GM18526 (cell line): Measurements from ENCODE around the gene PDLIM7.

Experiments used
- POLR2A ChIP-seq: IDR thresholded peaks from 3 replicates; pipeline ENCODE4 v1.6.1; 2011; ENCODE audit not compliant: insufficient read length; ENCODE audit errors: extremely low read depth

PDLIM7 gene, protein sequence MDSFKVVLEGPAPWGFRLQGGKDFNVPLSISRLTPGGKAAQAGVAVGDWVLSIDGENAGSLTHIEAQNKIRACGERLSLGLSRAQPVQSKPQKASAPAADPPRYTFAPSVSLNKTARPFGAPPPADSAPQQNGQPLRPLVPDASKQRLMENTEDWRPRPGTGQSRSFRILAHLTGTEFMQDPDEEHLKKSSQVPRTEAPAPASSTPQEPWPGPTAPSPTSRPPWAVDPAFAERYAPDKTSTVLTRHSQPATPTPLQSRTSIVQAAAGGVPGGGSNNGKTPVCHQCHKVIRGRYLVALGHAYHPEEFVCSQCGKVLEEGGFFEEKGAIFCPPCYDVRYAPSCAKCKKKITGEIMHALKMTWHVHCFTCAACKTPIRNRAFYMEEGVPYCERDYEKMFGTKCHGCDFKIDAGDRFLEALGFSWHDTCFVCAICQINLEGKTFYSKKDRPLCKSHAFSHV

DNA sequence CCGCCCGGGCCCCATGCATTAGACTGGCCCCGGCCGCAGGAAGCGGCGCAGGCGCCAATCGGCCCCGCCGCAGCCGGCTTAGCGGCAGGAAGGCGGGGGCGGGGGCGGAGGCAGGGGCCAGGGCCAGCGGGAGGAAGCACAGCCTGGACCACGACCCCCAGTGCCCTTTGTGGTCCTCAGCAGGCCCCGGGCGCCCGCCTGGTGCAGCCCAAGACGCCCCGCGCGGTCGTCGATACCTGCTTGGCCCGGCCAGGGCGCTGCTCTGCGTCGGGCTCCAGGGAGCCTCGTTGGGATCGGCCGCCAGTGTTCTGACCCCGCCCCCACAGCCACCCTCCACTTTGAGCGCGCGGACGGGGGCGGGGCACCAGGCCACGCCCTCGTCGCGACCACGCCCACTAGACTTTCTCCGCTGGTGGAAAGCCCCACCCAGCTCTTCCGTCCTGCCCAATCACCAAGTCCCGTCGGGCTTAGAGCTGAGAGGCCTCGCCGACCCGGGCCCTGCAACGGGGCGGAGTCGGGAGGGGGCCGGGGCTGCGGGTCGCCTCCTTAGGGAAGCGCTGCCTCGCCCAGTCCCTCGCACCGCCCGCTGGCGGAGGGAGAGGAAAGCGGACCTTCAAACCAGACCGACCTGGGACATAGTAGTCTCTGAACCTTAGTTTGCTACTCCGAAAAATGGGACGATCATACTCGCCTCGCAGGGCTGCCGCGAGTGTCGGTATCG lies at the start of gene PDLIM7:
Gene PDLIM7, minus strand, starts transcription at position 313 of the 721 bp plus-strand sequence. CDS start 1,092 bp downstream, outside the sequence.
- peak; percentile 91 for TF ChIP-seq POLR2A

DNA sequence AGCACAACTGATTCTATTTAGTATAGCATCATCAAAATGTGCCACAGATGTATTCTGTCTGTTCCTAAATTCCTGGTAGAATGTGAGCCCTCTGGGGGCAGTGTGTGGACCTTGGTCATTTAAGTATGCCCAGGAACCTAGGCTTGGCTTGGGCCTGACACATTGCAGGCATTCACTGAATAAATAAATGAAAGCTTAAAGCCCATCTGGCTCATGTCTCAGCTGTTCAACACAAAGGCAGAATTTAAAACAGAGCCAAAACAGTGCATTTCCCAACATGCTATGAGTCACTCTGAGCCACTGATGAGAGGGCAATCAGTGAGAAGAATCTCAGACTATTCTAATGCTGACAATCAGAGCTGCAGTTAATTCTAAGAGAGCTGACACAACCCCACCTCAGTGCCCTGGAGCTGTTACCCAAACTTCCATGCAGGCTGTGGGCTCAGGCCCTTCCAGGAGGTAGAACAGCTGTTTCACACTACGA lies 48.9 kb upstream of the PDLIM7 start:
- no peak for TF ChIP-seq POLR2A

DNA sequence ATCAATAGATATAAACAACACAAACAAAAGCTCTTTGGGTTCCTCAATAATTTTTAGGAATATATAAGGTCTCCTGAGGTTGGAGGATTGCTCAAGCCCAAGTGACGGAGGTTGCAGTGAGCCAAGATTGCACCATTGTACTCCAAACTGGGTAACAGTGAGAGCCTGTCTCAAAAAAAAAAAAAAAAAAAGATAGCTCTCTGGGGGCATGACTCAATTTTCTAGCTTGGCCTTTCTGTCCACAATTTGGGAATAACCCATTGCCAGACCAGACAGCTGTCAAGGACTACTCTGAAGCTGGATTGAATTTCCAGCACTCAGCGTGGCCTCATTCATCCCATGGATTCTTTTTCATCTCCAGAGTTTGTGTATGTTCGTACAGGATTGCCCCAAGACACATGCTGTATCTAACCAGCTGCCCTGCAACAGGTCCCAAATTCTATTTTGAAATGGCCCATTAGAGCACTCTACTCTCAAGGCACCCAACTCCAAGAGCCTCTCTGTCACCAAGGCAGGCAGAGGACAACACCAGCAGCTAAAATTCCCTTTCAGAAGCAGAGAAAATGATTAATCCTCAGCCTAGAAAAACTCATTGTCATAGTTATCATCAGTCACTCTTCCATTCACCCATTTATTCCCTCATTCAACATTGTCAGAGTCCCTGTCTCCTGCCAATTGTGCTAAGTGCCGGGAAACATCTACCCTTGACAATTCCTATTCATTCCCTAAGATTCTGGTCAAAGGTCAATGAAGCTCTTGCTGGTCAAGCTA lies 48.3 kb upstream of the PDLIM7 start:
- no peak for TF ChIP-seq POLR2A

DNA sequence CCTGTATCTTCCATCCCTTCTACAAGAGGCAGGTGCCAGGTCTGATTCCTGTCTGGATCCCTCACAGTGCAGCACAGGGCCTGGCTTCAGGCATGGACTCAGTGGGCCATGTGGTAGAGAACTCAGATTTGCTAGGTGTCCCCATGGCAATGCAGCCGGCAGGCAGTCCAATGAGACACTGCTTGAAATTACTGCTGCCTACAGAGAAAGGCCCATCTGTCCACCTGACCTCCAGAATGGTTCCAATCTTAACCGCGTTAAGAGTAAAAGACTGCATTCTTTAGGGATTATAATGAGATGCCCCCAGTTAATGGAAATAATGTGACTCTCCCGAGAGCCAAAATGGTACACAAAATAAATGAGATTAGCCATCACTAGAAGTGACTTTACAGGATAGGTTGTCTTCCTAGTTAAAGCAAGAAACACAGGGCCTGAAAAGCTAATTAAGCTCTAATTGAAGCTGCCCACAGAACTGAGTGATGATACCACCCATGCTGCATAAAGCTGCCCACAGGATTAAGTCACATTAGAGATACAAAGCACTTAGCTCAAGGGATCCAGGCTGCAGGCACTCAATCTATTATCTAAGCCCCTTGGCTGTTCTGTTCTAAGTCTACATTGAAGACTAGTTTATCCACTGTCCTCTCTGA lies 45.5 kb upstream of the PDLIM7 start:
- TF ChIP-seq POLR2A, result no peak

DNA sequence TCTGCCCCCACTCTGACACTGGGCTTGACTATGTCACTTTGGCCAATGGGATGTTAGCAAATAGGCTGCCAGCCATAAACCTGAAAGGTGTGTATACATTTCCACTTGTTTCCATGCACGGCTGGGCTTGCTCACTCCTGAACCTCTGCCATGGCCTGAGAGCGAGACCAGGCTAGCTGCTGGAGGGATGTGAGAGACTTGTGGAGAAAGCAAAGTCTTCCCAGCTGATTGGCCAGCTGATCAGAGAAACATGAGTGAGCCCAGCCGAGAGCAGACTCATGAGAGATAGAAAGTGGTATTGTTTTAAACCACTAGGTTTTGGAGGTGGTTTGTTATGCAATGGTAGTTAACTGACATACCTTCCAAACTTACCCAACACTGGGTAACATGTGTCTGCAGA lies 43.0 kb upstream of the PDLIM7 start:
- TF ChIP-seq POLR2A, result no peak

DNA sequence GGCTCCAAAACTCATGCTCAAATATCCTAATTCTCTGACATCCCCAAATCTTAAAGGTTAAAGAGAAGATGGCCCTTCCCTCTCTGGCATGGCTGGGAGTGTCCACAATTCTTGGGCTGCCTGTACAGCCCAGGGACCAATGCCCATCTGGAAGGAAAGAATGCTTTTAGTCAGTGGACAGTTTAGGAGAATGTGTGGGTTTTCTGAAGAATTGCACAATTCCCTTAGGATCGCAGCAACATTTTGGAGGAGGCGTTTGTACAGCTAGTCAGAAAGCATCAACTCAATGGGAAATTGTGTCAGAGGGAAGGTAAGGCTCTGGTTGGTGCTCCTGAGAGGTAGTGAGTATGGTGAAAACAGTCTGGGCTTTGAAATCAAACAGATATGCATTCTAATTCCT lies 42.0 kb upstream of the PDLIM7 start:
- no peak for TF ChIP-seq POLR2A

DNA sequence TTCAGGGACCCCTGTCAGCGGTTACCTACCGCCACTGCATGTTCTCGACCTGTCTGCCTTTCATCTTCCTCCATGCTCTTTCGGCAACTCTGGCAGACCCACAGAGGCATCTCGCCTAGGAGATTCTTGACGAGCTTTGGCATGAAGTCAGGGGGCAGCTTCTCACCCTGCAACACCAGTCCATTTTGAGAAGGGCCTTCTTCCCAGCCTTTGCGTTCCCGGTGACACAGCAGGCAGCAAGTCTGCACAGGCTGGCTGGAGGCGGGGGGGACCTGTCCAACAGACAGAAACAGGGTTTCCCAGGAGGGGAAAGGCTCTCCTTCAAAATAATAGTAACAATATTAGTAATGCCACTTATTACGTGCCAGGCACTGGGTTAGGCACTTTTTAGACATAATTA lies 41.5 kb upstream of the PDLIM7 start:
- TF ChIP-seq POLR2A, result no peak

DNA sequence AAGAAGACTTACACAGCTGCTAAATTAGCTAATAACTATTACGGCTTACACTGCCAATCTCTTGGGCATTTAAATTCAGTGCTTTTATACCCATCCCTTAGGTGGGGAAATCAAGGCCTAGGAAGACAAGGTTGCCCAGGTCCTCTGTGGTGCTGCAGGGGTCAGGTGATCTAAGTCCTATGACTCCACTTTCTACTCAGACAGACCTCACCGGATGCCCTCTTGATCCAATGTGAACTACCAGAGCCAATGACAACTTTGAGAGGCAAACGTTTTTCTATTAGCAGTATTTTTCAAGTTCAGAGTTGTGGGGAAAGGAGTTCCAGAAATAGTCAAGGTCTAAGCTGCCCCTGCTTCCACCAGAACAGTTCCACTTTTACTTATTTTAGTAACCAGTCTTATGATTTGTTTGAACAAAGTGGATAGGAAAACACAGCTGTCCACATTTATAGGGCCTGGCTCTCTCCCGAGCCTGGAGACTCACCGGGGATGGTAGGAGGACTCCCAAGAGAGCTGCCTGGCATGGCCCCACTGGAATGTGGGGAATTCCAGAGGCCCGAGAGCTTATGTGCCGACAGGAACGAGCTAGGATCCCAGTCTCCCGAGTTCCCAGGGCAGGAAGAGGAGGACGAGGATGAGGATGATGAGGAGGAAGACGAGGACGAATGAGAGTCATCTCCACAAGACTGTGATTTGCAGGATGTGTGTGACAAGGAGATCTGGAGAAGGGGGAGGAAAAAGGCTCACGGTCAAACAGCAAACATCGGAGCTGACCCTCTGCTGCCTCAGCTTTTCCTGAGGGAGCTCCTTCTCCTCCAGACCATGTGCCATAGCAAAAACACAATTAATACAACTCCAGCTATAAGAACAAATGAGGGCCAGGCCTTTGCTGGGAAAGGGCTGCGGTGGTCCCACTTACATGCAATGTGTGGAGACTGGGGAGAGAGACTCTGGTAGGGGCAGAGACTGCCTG lies 40.3 kb upstream of the PDLIM7 start:
- no peak for TF ChIP-seq POLR2A

DNA sequence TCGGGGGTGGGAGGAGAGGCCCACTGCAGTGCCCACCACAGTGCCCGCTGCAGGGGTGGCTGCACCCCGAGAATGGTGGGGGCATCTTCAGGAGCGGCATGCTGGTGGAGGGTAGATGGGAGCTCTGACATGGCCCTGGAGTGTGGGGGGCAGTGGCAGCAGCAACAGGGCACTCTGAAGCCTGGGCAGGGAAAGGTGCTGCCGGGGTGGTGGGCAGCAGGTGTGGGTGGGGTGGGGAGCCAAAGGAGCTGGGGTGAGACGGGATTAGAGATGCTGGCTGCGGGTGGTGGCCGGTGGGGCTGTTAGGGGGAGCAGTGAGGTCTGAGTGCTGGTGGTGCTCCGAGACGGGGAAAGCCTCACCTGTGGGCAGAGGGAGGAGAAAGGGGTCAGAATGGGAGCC lies 39.0 kb upstream of the PDLIM7 start:
- no peak for TF ChIP-seq POLR2A

DNA sequence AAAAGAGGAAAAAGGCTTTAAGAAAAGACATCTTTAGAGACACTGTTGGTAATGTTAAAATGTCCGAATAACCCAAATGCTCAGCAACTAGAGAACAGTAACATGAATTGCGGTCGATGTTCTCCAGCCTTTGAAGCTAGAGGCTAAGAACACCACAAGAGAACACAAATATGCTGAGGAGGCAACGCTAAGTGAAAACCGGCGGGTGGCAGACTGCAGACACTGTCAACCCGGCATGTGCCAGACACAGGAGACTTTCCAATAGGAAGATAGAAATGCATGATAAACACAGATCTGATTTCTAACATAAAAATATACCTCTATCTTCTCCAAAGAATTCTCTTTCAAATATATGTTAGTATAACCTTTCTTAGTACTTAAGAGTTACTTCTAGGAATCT lies 37.7 kb upstream of the PDLIM7 start:
- no peak for TF ChIP-seq POLR2A

DNA sequence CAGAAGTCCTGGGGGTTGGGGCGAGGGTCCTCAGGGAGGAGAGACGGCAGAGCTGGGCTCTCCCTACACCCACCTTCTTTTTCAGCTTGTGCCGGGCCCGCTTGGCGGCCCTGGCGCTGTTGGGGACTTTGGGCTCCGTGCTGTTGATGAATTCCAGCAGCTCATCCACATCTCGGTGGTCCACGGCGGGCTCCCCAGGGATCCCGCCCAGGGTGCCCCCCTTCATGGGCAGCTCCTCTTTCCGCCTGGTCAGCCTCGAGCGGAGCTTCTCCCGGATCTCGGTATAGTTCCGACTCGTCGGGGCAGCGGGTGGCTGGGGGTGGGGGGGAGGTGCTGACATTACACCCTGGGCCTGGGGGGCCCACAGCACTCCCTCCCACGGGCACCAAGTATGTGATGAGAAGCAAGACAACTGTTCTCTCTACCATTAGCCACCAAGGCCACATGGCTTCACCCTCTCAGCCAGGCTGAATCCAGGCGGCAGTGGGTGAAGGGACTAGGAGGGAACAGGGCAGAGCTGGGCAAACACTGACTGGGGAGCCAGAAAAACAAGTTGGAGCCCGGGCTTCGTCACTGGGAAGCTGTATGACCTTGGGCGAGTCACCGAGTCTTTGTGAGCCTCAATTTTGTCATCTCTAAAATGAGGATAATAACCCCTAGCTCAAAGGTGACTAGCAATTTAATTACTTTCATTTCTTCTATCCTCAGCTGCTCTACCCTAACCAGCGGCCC lies 34.0 kb upstream of the PDLIM7 start:
- TF ChIP-seq POLR2A, result no peak

DNA sequence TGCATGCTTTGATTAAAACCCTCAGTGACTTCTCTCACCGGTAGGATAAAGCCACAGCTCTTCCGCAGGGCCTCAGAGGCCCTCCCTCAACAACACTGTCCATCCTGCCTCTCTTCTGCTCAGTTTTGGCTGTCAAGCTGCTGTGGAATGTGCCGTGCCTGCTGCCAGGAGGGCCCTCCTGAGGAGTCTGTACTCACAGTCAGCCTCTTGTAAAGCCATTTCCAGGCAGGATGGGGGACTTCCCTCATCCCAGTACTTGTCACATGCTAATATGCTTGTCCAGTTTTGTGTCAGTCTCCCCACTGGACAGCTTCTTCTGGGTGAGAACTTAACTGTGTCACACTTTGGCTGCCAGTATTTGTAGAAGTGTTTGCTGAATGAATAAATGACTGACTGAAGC lies 33.2 kb upstream of the PDLIM7 start:
- no peak for TF ChIP-seq POLR2A
